ENCODE results near the gene ALG8. TPM values are rescaled to one million over a fixed set of nuclear protein-coding genes. Genes with fewer than 3 reads are reported as not detected.

ALG8 gene
- total RNA-seq, 4 donors from 2014 or later: 15.6 to 26.7 (median 21.2) TPM

GRCh38 chr11:78149646-78150045, 10.2 kb upstream of the ALG8 start:
- Histone ChIP-seq H3K27me3 (no peaks in the 10 kb centered on the region), H3K4me3 (no peak overlapping the region), H3K9me3 (no peaks in the 10 kb centered on the region), H3K4me1 (no peaks in the 10 kb centered on the region), H3K27ac (no peak overlapping the region), H3K36me3 (no peaks in the 10 kb centered on the region)
- DNase-seq (ENCODE audit: low spot score in 2 of 2): no peak
- WGBS: 40% methylated on average over 1 of the region's 1 CpG
- no peak for TF ChIP-seq EP300 (IDR thresholded peaks at IDR 0.05)
- no peak for TF ChIP-seq POLR2A (IDR thresholded peaks at IDR 0.05)
- TF ChIP-seq POLR2AphosphoS5 (IDR thresholded peaks at IDR 0.05): no peak
- no peak for TF ChIP-seq CTCF (IDR thresholded peaks at IDR 0.05)

GRCh38 chr11:78147807-78148206, 8.4 kb upstream of the ALG8 start:
- no peak for DNase-seq (ENCODE audit: low spot score in 2 of 2)

GRCh38 chr11:78145511-78146025, 6.1 kb upstream of the ALG8 start:
- Histone ChIP-seq H3K36me3 (no peaks in the 10 kb centered on the region), H3K9me3 (no peaks in the 10 kb centered on the region), H3K4me1 (peaks cover 6% of the 10 kb centered on the region), H3K4me3 (no peak overlapping the region), H3K27ac (no peak overlapping the region), H3K27me3 (no peaks in the 10 kb centered on the region)
- WGBS: 94% methylated on average over 1 of the region's 1 CpG
- TF ChIP-seq CTCF (IDR thresholded peaks at IDR 0.05): no peak
- TF ChIP-seq POLR2AphosphoS5 (IDR thresholded peaks at IDR 0.05): no peak
- no peak for TF ChIP-seq POLR2A (IDR thresholded peaks at IDR 0.05)
- TF ChIP-seq EP300 (IDR thresholded peaks at IDR 0.05): no peak
- no peak for DNase-seq (ENCODE audit: low spot score in 2 of 2)

More at GRCh38 chr11:78147807-78148206, 8.4 kb upstream of the ALG8 start:
- Histone ChIP-seq H3K4me1 (no peaks in the 10 kb centered on the region), H3K27me3 (no peaks in the 10 kb centered on the region), H3K4me3 (no peak overlapping the region), H3K27ac (no peak overlapping the region), H3K9me3 (no peaks in the 10 kb centered on the region), H3K36me3 (no peaks in the 10 kb centered on the region)
- no peak for TF ChIP-seq POLR2A (IDR thresholded peaks at IDR 0.05)
- no peak for TF ChIP-seq CTCF (IDR thresholded peaks at IDR 0.05)
- TF ChIP-seq POLR2AphosphoS5 (IDR thresholded peaks at IDR 0.05): no peak
- no peak for TF ChIP-seq EP300 (IDR thresholded peaks at IDR 0.05)
- WGBS: 72% methylated on average over 2 of the region's 2 CpGs

- WGBS: 75% methylated on average over 17 of the region's 17 CpGs
- Histone ChIP-seq H3K9me3 (no peaks in the 10 kb centered on the region), H3K36me3 (no peaks in the 10 kb centered on the region), H3K27me3 (no peaks in the 10 kb centered on the region), H3K27ac (no peak overlapping the region), H3K4me1 (peaks cover 33% of the 10 kb centered on the region), H3K4me3 (peak overlapping the region; percentile 64)
- TF ChIP-seq CTCF (IDR thresholded peaks at IDR 0.05) (no peak), POLR2AphosphoS5 (IDR thresholded peaks at IDR 0.05) (no peak), POLR2A (IDR thresholded peaks at IDR 0.05) (no peak), EP300 (IDR thresholded peaks at IDR 0.05) (no peak)
- no peak for DNase-seq (ENCODE audit: low spot score in 2 of 2)
Observed at GRCh38 chr11:78140392-78141077, 1.1 kb upstream of the ALG8 start.

- Histone ChIP-seq H3K27ac (peak overlapping the region; percentile 53), H3K4me1 (peaks cover 33% of the 10 kb centered on the region), H3K36me3 (no peaks in the 10 kb centered on the region), H3K27me3 (no peaks in the 10 kb centered on the region), H3K9me3 (no peaks in the 10 kb centered on the region), H3K4me3 (peak overlapping the region; percentile 64)
- 36% methylated on average over 7 of the region's 12 CpGs for WGBS
- no peak for DNase-seq (ENCODE audit: low spot score in 2 of 2)
- TF ChIP-seq EP300 (IDR thresholded peaks at IDR 0.05): no peak
- TF ChIP-seq CTCF (IDR thresholded peaks at IDR 0.05): no peak
- no peak for TF ChIP-seq POLR2A (IDR thresholded peaks at IDR 0.05)
- no peak for TF ChIP-seq POLR2AphosphoS5 (IDR thresholded peaks at IDR 0.05)
Observed at GRCh38 chr11:78138694-78139421, 568 bp downstream of the ALG8 start.

Measured in suprapubic skin (tissue), 4 donors.